Thymus (tissue), 11 donors: Measurements from ENCODE around the gene PLXNB1. TPM values are rescaled to one million over a fixed set of nuclear protein-coding genes. Genes with fewer than 3 reads are reported as not detected.

Experiments
- DNase-seq, 9 donors: peaks; one replicate each; pipeline ENCODE4 v3.0.0-alpha.2; 2013; ENCODE audit warnings: low spot score in 9 of 9, low read depth in 6 of 9, missing footprints in 1 of 9
- H3K27ac ChIP-seq, 2 donors: one replicate each; pipeline ENCODE4 v1.5.1; 2013; ENCODE audit warnings: control low read depth in 1 of 2, low read depth in 1 of 2, low read length in 1 of 2, mild to moderate bottlenecking in 1 of 2, moderate library complexity in 1 of 2
- H3K27me3 ChIP-seq, 2 donors: one replicate each; pipeline ENCODE4 v1.5.1; 2013; ENCODE audit warnings: low read length in 1 of 2; ENCODE audit not compliant: control insufficient read depth in 2 of 2, insufficient read depth in 1 of 2
- H3K36me3 ChIP-seq, 2 donors: one replicate each; pipeline ENCODE4 v1.5.1; 2013; ENCODE audit warnings: low read length in 1 of 2, mild to moderate bottlenecking in 1 of 2, moderate library complexity in 1 of 2; ENCODE audit not compliant: control insufficient read depth in 2 of 2, insufficient read depth in 2 of 2
- H3K4me1 ChIP-seq, 2 donors: one replicate each; pipeline ENCODE4 v1.5.1; 2013; ENCODE audit warnings: low read length in 2 of 2; ENCODE audit not compliant: control insufficient read depth in 2 of 2, insufficient read depth in 2 of 2
- H3K4me3 ChIP-seq, 2 donors: one replicate each; pipeline ENCODE4 v1.5.1; 2013; ENCODE audit warnings: low read length in 2 of 2, control low read depth in 1 of 2, mild to moderate bottlenecking in 1 of 2
- H3K9me3 ChIP-seq, 2 donors: one replicate each; pipeline ENCODE4 v1.5.1; 2013; ENCODE audit warnings: low read length in 1 of 2, mild to moderate bottlenecking in 1 of 2; ENCODE audit not compliant: control insufficient read depth in 2 of 2, insufficient read depth in 1 of 2
- WGBS: extraction: QIAGEN DNeasy Blood & Tissue Kit; methylation state at CpG from one replicate; pipeline ENCODE4 v1.1.7; 2013; 5-methylcytosine and 5-hydroxymethylcytosine counted together
- polyA plus RNA-seq: library from polyadenylated mRNA; stranded (reverse); fragments of 200-250 nt; gene quantifications from one replicate; pipeline ENCODE4 v1.2.3, GENCODE V29; 2013
- total RNA-seq: library from RNA; stranded (reverse); fragments of 120-200 nt; gene quantifications from one replicate; pipeline ENCODE4 v1.2.4, GENCODE V29; 2013
- donor health status: healthy.

The PLXNB1 gene
- total and polyA plus RNA-seq, 2 donors: 7.7 to 112 TPM

GRCh38 chr3:48417529-48418108 is 12.3 kb downstream of the PLXNB1 start:
- H3K36me3 ChIP-seq: peaks cover 0 to 17% of the 10 kb centered on the region in 2 donors
- no peaks in the 10 kb centered on the region for H3K27me3 ChIP-seq
- WGBS: 94% methylated on average over 14 of the region's 14 CpGs
- no peaks in the 10 kb centered on the region for H3K9me3 ChIP-seq
- H3K4me3 ChIP-seq: no peak overlapping the region
- H3K27ac ChIP-seq: no peak overlapping the region
- DNase-seq: no peak
- H3K4me1 ChIP-seq: peaks cover 0 to 7% of the 10 kb centered on the region in 2 donors

- no peaks in the 10 kb centered on the region for H3K27me3 ChIP-seq
- DNase-seq: no peak
- peaks cover 0 to 28% of the 10 kb centered on the region in 2 donors for H3K36me3 ChIP-seq
- H3K4me3 ChIP-seq: no peak overlapping the region
- no peaks in the 10 kb centered on the region for H3K4me1 ChIP-seq
- no peak overlapping the region for H3K27ac ChIP-seq
- WGBS: 95% methylated on average over 4 of the region's 4 CpGs
- no peaks in the 10 kb centered on the region for H3K9me3 ChIP-seq
Measured at GRCh38 chr3:48416546-48416945, 13.3 kb downstream of the PLXNB1 start.

- no peak for DNase-seq
- H3K36me3 ChIP-seq: peaks cover 0 to 31% of the 10 kb centered on the region in 2 donors
Measured at GRCh38 chr3:48416091-48416505, 13.8 kb downstream of the PLXNB1 start.

GRCh38 chr3:48415251-48415953 is 14.5 kb downstream of the PLXNB1 start:
- DNase-seq: no peak

More at GRCh38 chr3:48416091-48416505, 13.8 kb downstream of the PLXNB1 start:
- H3K27me3 ChIP-seq: no peaks in the 10 kb centered on the region
- WGBS: 98% methylated on average over 14 of the region's 14 CpGs
- H3K9me3 ChIP-seq: no peaks in the 10 kb centered on the region
- H3K4me1 ChIP-seq: no peaks in the 10 kb centered on the region
- no peak overlapping the region for H3K4me3 ChIP-seq
- no peak overlapping the region for H3K27ac ChIP-seq

GRCh38 chr3:48414376-48415250 is 15.3 kb downstream of the PLXNB1 start:
- H3K4me1 ChIP-seq: no peaks in the 10 kb centered on the region

More at GRCh38 chr3:48415251-48415953, 14.5 kb downstream of the PLXNB1 start:
- no peak overlapping the region for H3K4me3 ChIP-seq
- peaks cover 0 to 32% of the 10 kb centered on the region in 2 donors for H3K36me3 ChIP-seq
- H3K27ac ChIP-seq: no peak overlapping the region
- WGBS: 96% methylated on average over 24 of the region's 24 CpGs
- H3K27me3 ChIP-seq: no peaks in the 10 kb centered on the region
- no peaks in the 10 kb centered on the region for H3K9me3 ChIP-seq
- H3K4me1 ChIP-seq: no peaks in the 10 kb centered on the region

GRCh38 chr3:48413611-48414010 is 16.3 kb downstream of the PLXNB1 start:
- Histone ChIP-seq H3K27ac (no peak overlapping the region), H3K4me1 (no peaks in the 10 kb centered on the region), H3K9me3 (no peaks in the 10 kb centered on the region), H3K36me3 (peaks cover 0 to 44% of the 10 kb centered on the region in 2 donors), H3K4me3 (no peak overlapping the region), H3K27me3 (no peaks in the 10 kb centered on the region)
- no peak for DNase-seq
- WGBS: 93% methylated on average over 14 of the region's 14 CpGs

More at GRCh38 chr3:48414376-48415250, 15.3 kb downstream of the PLXNB1 start:
- no peaks in the 10 kb centered on the region for H3K27me3 ChIP-seq
- peaks cover 0 to 35% of the 10 kb centered on the region in 2 donors for H3K36me3 ChIP-seq
- H3K27ac ChIP-seq: no peak overlapping the region
- H3K9me3 ChIP-seq: no peaks in the 10 kb centered on the region
- no peak overlapping the region for H3K4me3 ChIP-seq
- 96% methylated on average over 25 of the region's 25 CpGs for whole genome bisulfite sequencing
- no peak for DNase-seq

- H3K9me3 ChIP-seq: no peaks in the 10 kb centered on the region
- H3K4me1 ChIP-seq: no peaks in the 10 kb centered on the region
- no peaks in the 10 kb centered on the region for H3K27me3 ChIP-seq
- 96% methylated on average over 8 of the region's 8 CpGs for WGBS
- no peak overlapping the region for H3K27ac ChIP-seq
- no peak overlapping the region for H3K4me3 ChIP-seq
- no peak for DNase-seq
- peaks cover 0 to 47% of the 10 kb centered on the region in 2 donors for H3K36me3 ChIP-seq
Measured at GRCh38 chr3:48413086-48413485, 16.8 kb downstream of the PLXNB1 start.

GRCh38 chr3:48412375-48413001 is 17.4 kb downstream of the PLXNB1 start:
- DNase-seq: no peak
- H3K27me3 ChIP-seq: no peaks in the 10 kb centered on the region
- H3K27ac ChIP-seq: no peak overlapping the region
- WGBS: 97% methylated on average over 19 of the region's 19 CpGs
- peaks cover 0 to 47% of the 10 kb centered on the region in 2 donors for H3K36me3 ChIP-seq
- no peak overlapping the region for H3K4me3 ChIP-seq
- no peaks in the 10 kb centered on the region for H3K4me1 ChIP-seq
- no peaks in the 10 kb centered on the region for H3K9me3 ChIP-seq
